A549 (cell line): ENCODE measurements around the gene NTRK3. TPM values are rescaled to one million over a fixed set of nuclear protein-coding genes. Genes with fewer than 3 reads are reported as not detected.

Source experiments
- ATAC-seq, 2 experiments: fragments of 200-7000 bp in 1 of 2; fragments of >200 bp in 1 of 2; cut with Nextera tagmentation in 1 of 2; cut with Tn5 transposase in 1 of 2; 3 replicates each; pipeline versions ENCODE4 v1.8.0 to v1.9.1; 2018 to 2020; ENCODE audit warnings: mild to moderate bottlenecking in 1 of 2, moderate library complexity in 1 of 2
- CTCF ChIA-PET: fragments of 300-600 bp; sonication (Branson Sonifier 250); formaldehyde crosslinking; extraction: SDS; loops from one replicate; lab custom pipeline; 2021; ENCODE audit warnings: antibody characterized with exemption, inconsistent platforms; lab: Yijun Ruan, JAX
- POLR2A ChIA-PET: fragments of 350-600 bp; formaldehyde crosslinking; extraction: SDS; loops from one replicate; lab custom pipeline; 2021; ENCODE audit warnings: antibody characterized with exemption, inconsistent platforms; lab: Yijun Ruan, JAX
- DNase-seq, 2 experiments: peaks; one replicate each; pipeline versions ENCODE4 v3.0.0 to v3.0.0-alpha.2; 2011 to 2016; ENCODE audit warnings: low read depth in 1 of 2, low spot score in 1 of 2
- FAIRE-seq: peaks from 2 replicates; lab custom pipeline; 2011; peaks lifted over from hg19 to GRCh38; lab: Jason Lieb, UNC
- H3K27ac ChIP-seq, 2 experiments: fragments of >200 bp; sonication (Bioruptor Twin); formaldehyde crosslinking; 3 replicates each; pipeline ENCODE4 v1.5.1; 2016 to 2017
- H3K4me1 ChIP-seq: fragments of >200 bp; sonication (Bioruptor Twin); formaldehyde crosslinking; 3 replicates; pipeline ENCODE4 v1.6.1; 2016
- H3K4me2 ChIP-seq: fragments of >200 bp; sonication (Bioruptor Twin); formaldehyde crosslinking; 3 replicates; pipeline ENCODE4 v1.6.1; 2016
- H3K4me3 ChIP-seq: fragments of >200 bp; sonication (Bioruptor Twin); formaldehyde crosslinking; 3 replicates; pipeline ENCODE4 v1.5.1; 2016
- H3K9me3 ChIP-seq: fragments of >200 bp; sonication (Bioruptor Twin); formaldehyde crosslinking; 3 replicates; pipeline ENCODE4 v1.6.1; 2016
- BHLHE40 ChIP-seq: IDR thresholded peaks from 2 replicates; pipeline ENCODE4 v1.6.1; 2012; ENCODE audit warnings: low read depth, low read length, inconsistent platforms
- CBX2 ChIP-seq: fragments of 200-600 bp; sonication (generic); IDR thresholded peaks from 2 replicates; pipeline ENCODE4 v1.6.1; 2016; ENCODE audit warnings: low read depth, mild to moderate bottlenecking, borderline replicate concordance
- CTCF ChIP-seq: fragments of >200 bp; sonication (Bioruptor Twin); formaldehyde crosslinking; IDR thresholded peaks from 3 replicates; pipeline ENCODE4 v1.5.1; 2016
- EHF ChIP-seq: fragments of 250-450 bp; sonication (Bioruptor Pico); IDR thresholded peaks from 2 replicates; pipeline ENCODE4 v1.5.0; 2020; ENCODE audit warnings: mild to moderate bottlenecking
- ESRRA ChIP-seq: fragments of 150-350 bp; IDR thresholded peaks from 2 replicates; pipeline ENCODE4 v1.6.1; 2014; ENCODE audit warnings: mild to moderate bottlenecking, low read length, borderline replicate concordance
- HDAC2 ChIP-seq: fragments of 200-600 bp; sonication (generic); IDR thresholded peaks from 2 replicates; pipeline ENCODE4 v1.6.1; 2016
- HOXA7 ChIP-seq: fragments of 250-450 bp; sonication (Bioruptor Pico); IDR thresholded peaks from 2 replicates; pipeline ENCODE4 v1.5.0; 2020; ENCODE audit warnings: mild to moderate bottlenecking, moderate library complexity
- MAFK ChIP-seq: fragments of 450-650 bp; IDR thresholded peaks from 2 replicates; pipeline ENCODE4 v1.6.1; 2014; ENCODE audit not compliant: partially characterized antibody
- NR3C1 ChIP-seq: fragments of >200 bp; sonication (Bioruptor Twin); formaldehyde crosslinking; IDR thresholded peaks from 3 replicates; pipeline ENCODE4 v1.6.1; 2017
- POLR2A ChIP-seq: IDR thresholded peaks from 2 replicates; pipeline ENCODE4 v1.6.1; 2012; ENCODE audit warnings: mild to moderate bottlenecking, low read length
- POLR2AphosphoS2 ChIP-seq: conservative IDR thresholded peaks from 2 replicates; pipeline ENCODE4 v1.6.1; 2012; ENCODE audit warnings: low read length, improper control_type of control experiment, inconsistent platforms
- RAD21 ChIP-seq, 2 experiments: fragments of >200 bp in 1 of 2; sonication (Bioruptor Twin) in 1 of 2; formaldehyde crosslinking in 1 of 2; IDR thresholded peaks in 1 of 2; conservative IDR thresholded peaks in 1 of 2; 2 replicates in 1 of 2; 3 replicates in 1 of 2; pipeline ENCODE4 v1.6.1; 2012 to 2018; ENCODE audit warnings: inconsistent platforms in 1 of 2
- RARB ChIP-seq: fragments of 250-450 bp; sonication (Bioruptor Pico); IDR thresholded peaks from 2 replicates; pipeline ENCODE4 v1.8.0; 2021; ENCODE audit warnings: mild to moderate bottlenecking, moderate library complexity
- RCOR1 ChIP-seq: fragments of 150-350 bp; IDR thresholded peaks from 2 replicates; pipeline ENCODE4 v1.6.1; 2014; ENCODE audit warnings: antibody characterized with exemption, low read length, low read depth
- SREBF2 ChIP-seq: fragments of 450-650 bp; IDR thresholded peaks from 2 replicates; pipeline ENCODE4 v1.6.1; 2014; ENCODE audit warnings: mild to moderate bottlenecking, moderate library complexity
- TFCP2L1 ChIP-seq: fragments of 250-450 bp; sonication (Bioruptor Pico); IDR thresholded peaks from 2 replicates; pipeline ENCODE4 v1.5.0; 2021; ENCODE audit warnings: mild to moderate bottlenecking
- TP53 ChIP-seq: fragments of 250-450 bp; sonication (Bioruptor Pico); IDR thresholded peaks from 2 replicates; pipeline ENCODE4 v1.5.0; 2021; ENCODE audit warnings: mild to moderate bottlenecking, moderate library complexity
- ZFP36 ChIP-seq: fragments of 450-650 bp; IDR thresholded peaks from 2 replicates; pipeline ENCODE4 v1.6.1; 2014; ENCODE audit warnings: borderline replicate concordance; ENCODE audit not compliant: partially characterized antibody
- WGBS: methylation state at CpG from one replicate; pipeline ENCODE4 v1.1.6; 2017; ENCODE audit errors: missing lambda C conversion rate; 5-methylcytosine and 5-hydroxymethylcytosine counted together
- polyA plus RNA-seq, 4 experiments: library from polyadenylated mRNA; depleted of rRNA in 3 of 4; stranded (reverse); fragments of >200 nt; fragmentation: RNase III in 1 of 4; extraction: RNeasy Plus Mini Kit Qiagen cat#74134 plus additional on column Dnase treatment in 1 of 4; gene quantifications; 2 replicates in 3 of 4; 3 replicates in 1 of 4; pipeline ENCODE4 v1.2.3, GENCODE V29; 2011 to 2017
- TF ChIP-seq, protein P1 (sequence below): fragments of 250-450 bp; sonication (Bioruptor Pico); IDR thresholded peaks from 2 replicates; pipeline ENCODE4 v1.5.0; 2021; ENCODE audit warnings: mild to moderate bottlenecking, moderate library complexity, borderline replicate concordance

Gene NTRK3
- polyA plus RNA-seq, 2 of the 4 experiments (the other 2 are of a cell fraction) = 55.0 to 55.2 TPM

- H3K27ac ChIP-seq = no peak overlapping the region
- ATAC-seq (no peak), FAIRE-seq (no peak), DNase-seq (no peak)
- TF ChIP-seq EHF (CRISPR knock-in tag) (no peak), CTCF (no peak), ZFP36 (no peak), MAFK (peak; percentile 32), RAD21 (conservative IDR thresholded peaks at IDR 0.05 in 1 of 2, IDR thresholded peaks at IDR 0.05 in 1 of 2) (no peak), CBX2 (no peak), TFCP2L1 (CRISPR knock-in tag) (no peak), SREBF2 (no peak)
- CTCF ChIA-PET = no interaction called here
- POLR2A ChIA-PET = no interaction called here
- H3K4me1 ChIP-seq = no peaks in the 10 kb centered on the region
- WGBS = 22% methylated on average over 3 of the region's 3 CpGs
- no peaks in the 10 kb centered on the region for H3K9me3 ChIP-seq
- no peak overlapping the region for H3K4me2 ChIP-seq
- no peak overlapping the region for H3K4me3 ChIP-seq
These were observed 354.4 kb downstream of the NTRK3 start for GRCh38 chr15:87901926-87902690.

DNA sequence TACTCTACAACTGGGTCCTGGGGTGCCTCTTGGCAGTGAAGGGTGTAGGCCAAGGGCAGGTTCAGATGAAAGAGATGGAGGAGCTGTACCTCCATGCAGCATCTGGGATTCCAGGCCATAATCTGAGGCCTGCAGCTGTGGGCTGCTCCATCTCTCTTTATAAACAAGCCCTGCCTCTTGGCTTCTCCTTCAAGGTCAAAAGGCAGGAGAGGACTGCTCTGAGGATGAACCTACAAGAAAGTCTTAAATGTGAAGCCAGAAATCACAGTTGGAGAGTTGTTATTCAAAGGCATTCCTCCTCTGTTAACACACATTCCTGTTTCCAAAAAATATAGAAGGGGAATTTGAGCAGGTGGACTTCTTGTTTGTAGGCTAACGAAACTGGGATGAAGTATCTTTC lies 355.5 kb downstream of the NTRK3 start:
- no peak for DNase-seq
- no peak overlapping the region for H3K27ac ChIP-seq
- no peaks in the 10 kb centered on the region for H3K4me1 ChIP-seq
- H3K9me3 ChIP-seq = no peaks in the 10 kb centered on the region
- ChIA-PET POLR2A (no interaction called here), CTCF (no interaction called here)
- no peak overlapping the region for H3K4me3 ChIP-seq
- ATAC-seq = no peak
- no peak for TF ChIP-seq POLR2A
- TF ChIP-seq NR3C1 = no peak
- no peak for TF ChIP-seq CTCF
- TF ChIP-seq HOXA7 (CRISPR knock-in tag) = no peak
- TF ChIP-seq RARB (CRISPR knock-in tag) = no peak
- TF ChIP-seq ESRRA = no peak
- TF ChIP-seq, protein P1, sequence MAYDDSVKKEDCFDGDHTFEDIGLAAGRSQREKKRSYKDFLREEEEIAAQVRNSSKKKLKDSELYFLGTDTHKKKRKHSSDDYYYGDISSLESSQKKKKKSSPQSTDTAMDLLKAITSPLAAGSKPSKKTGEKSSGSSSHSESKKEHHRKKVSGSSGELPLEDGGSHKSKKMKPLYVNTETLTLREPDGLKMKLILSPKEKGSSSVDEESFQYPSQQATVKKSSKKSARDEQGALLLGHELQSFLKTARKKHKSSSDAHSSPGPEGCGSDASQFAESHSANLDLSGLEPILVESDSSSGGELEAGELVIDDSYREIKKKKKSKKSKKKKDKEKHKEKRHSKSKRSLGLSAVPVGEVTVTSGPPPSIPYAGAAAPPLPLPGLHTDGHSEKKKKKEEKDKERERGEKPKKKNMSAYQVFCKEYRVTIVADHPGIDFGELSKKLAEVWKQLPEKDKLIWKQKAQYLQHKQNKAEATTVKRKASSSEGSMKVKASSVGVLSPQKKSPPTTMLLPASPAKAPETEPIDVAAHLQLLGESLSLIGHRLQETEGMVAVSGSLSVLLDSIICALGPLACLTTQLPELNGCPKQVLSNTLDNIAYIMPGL (CRISPR knock-in tag) = no peak
- TF ChIP-seq HDAC2 = no peak
- no peak for TF ChIP-seq TP53 (CRISPR knock-in tag)
- no peak for TF ChIP-seq RCOR1
- TF ChIP-seq BHLHE40 = no peak
- TF ChIP-seq TFCP2L1 (CRISPR knock-in tag) = no peak
- no peak for TF ChIP-seq POLR2AphosphoS2
- FAIRE-seq = no peak
- no peak overlapping the region for H3K4me2 ChIP-seq
- 8% methylated on average over 1 of the region's 1 CpG for WGBS
